ENCODE data around the gene PHF5A. TPM values are rescaled to one million over a fixed set of nuclear protein-coding genes. Genes with fewer than 3 reads are reported as not detected.
A peak's percentile ranks its signal among the peaks of the same experiment; 100 is the strongest.

Gene PHF5A
- total RNA-seq: 53.0 TPM

GRCh38 chr22:41468381-41469217 is at the start of gene PHF5A, which contains the start of gene ACO2:
Gene PHF5A (minus strand): TSS chr22:41468692. CDS start chr22:41468653, 39 bp downstream.
Gene ACO2 (plus strand): TSS chr22:41469117. CDS start chr22:41469147, 30 bp downstream.
- FAIRE-seq (peak; percentile 53), DNase-seq (ENCODE audit: low spot score in 2 of 2) (peak; percentile 83 to 95)

- DNase-seq (ENCODE audit: low spot score in 2 of 2) (no peak), FAIRE-seq (no peak)
Measured at GRCh38 chr22:41518048-41518347, 49.5 kb upstream of the PHF5A start.

GRCh38 chr22:41517172-41518047 is 48.9 kb upstream of the PHF5A start:
- FAIRE-seq: peak; percentile 36
- DNase-seq (ENCODE audit: low spot score in 2 of 2): peak; percentile 56 to 81

- DNase-seq (ENCODE audit: low spot score in 2 of 2) (no peak), FAIRE-seq (no peak)
Measured at GRCh38 chr22:41516462-41516861, 48.0 kb upstream of the PHF5A start.

- FAIRE-seq (no peak), DNase-seq (ENCODE audit: low spot score in 2 of 2) (no peak)
Measured at GRCh38 chr22:41513391-41513790, 44.9 kb upstream of the PHF5A start.

- DNase-seq (ENCODE audit: low spot score in 2 of 2) (no peak), FAIRE-seq (no peak)
Measured at GRCh38 chr22:41512421-41513194, 44.1 kb upstream of the PHF5A start.

GRCh38 chr22:41511521-41511968 is 43.1 kb upstream of the PHF5A start:
- DNase-seq (ENCODE audit: low spot score in 2 of 2) (no peak), FAIRE-seq (no peak)

GRCh38 chr22:41508770-41509170 is 40.3 kb upstream of the PHF5A start:
- DNase-seq (ENCODE audit: low spot score in 2 of 2) (peak in 1 of 2 donors; percentile 40), FAIRE-seq (no peak)

- no peak for FAIRE-seq
- DNase-seq (ENCODE audit: low spot score in 2 of 2): no peak
Measured at GRCh38 chr22:41507330-41508063, 39.0 kb upstream of the PHF5A start.

- FAIRE-seq (no peak), DNase-seq (ENCODE audit: low spot score in 2 of 2) (no peak)
Measured at GRCh38 chr22:41505511-41506220, 37.2 kb upstream of the PHF5A start.

GRCh38 chr22:41504816-41505215 is 36.3 kb upstream of the PHF5A start:
- DNase-seq (ENCODE audit: low spot score in 2 of 2): no peak
- no peak for FAIRE-seq

GRCh38 chr22:41504397-41504796 is 35.9 kb upstream of the PHF5A start:
- FAIRE-seq (no peak), DNase-seq (ENCODE audit: low spot score in 2 of 2) (no peak)

GRCh38 chr22:41501209-41501608 is 32.7 kb upstream of the PHF5A start:
- DNase-seq (ENCODE audit: low spot score in 2 of 2) (no peak), FAIRE-seq (no peak)

- DNase-seq (ENCODE audit: low spot score in 2 of 2) (no peak), FAIRE-seq (no peak)
Measured at GRCh38 chr22:41500303-41500702, 31.8 kb upstream of the PHF5A start.

GRCh38 chr22:41499624-41500280 is 31.3 kb upstream of the PHF5A start:
- no peak for DNase-seq (ENCODE audit: low spot score in 2 of 2)
- no peak for FAIRE-seq

- FAIRE-seq (no peak), DNase-seq (ENCODE audit: low spot score in 2 of 2) (no peak)
Measured at GRCh38 chr22:41498303-41498835, 29.9 kb upstream of the PHF5A start.

- DNase-seq (ENCODE audit: low spot score in 2 of 2): no peak
- FAIRE-seq: no peak
Measured at GRCh38 chr22:41491374-41492100, 23.0 kb upstream of the PHF5A start.
